ENCODE results near the gene JAGN1.
"Not testable (repeated sequence)": the region's sequence is repeated elsewhere in the genome, so short reads cannot be mapped to it uniquely, and the experiment has no call there.

DNA sequence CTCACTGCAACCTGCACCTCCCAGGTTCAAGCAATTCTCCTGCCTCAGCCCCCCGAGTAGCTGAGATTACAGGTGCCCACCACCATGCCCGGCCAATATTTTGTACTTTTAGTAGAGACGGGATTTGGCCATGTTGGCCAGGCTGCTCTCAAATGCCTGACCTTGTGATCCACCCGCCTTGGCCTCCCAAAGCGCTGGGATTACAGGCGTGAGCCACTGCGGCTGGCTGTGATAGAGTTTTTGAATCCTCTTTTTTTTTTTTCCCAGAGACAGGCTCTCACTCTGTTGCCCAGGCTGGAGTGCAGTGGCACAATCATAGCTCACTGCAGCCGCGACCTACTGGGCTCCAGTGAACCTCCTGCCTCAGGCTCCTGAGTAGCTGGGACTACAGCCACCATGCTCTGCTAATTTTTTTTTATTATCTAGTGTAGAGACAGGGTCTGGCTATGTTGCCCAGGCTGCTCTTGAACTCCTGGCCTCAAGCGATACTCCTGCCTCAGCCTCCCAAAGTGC lies 25.2 kb upstream of the JAGN1 start:
- TF ChIP-seq, protein P1, sequence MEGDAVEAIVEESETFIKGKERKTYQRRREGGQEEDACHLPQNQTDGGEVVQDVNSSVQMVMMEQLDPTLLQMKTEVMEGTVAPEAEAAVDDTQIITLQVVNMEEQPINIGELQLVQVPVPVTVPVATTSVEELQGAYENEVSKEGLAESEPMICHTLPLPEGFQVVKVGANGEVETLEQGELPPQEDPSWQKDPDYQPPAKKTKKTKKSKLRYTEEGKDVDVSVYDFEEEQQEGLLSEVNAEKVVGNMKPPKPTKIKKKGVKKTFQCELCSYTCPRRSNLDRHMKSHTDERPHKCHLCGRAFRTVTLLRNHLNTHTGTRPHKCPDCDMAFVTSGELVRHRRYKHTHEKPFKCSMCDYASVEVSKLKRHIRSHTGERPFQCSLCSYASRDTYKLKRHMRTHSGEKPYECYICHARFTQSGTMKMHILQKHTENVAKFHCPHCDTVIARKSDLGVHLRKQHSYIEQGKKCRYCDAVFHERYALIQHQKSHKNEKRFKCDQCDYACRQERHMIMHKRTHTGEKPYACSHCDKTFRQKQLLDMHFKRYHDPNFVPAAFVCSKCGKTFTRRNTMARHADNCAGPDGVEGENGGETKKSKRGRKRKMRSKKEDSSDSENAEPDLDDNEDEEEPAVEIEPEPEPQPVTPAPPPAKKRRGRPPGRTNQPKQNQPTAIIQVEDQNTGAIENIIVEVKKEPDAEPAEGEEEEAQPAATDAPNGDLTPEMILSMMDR (optimal IDR thresholded peaks at IDR 0.05 in 1 of 3, IDR thresholded peaks at IDR 0.05 in 1 of 3, conservative IDR thresholded peaks at IDR 0.05 in 1 of 3; ENCODE audit: extremely low read depth in 1 of 3, insufficient read depth in 2 of 3, low read length in 3 of 3), result not testable (repeated sequence)
- TF ChIP-seq EZH2 (IDR thresholded peaks at IDR 0.05; ENCODE audit: low read length), result not testable (repeated sequence)

All from keratinocyte (primary cell).